Hepatocyte (in vitro differentiated cells): ENCODE data around the gene RO60. TPM values are rescaled to one million over a fixed set of nuclear protein-coding genes. Genes with fewer than 3 reads are reported as not detected.
"Not testable (repeated sequence)": the region's sequence is repeated elsewhere in the genome, so short reads cannot be mapped to it uniquely, and the experiment has no call there.

Experiments used
- DNase-seq: peaks from one replicate; pipeline ENCODE4 v3.0.0-alpha.2; 2016; ENCODE audit warnings: low spot score
- H2AFZ ChIP-seq: fragments of 200-600 bp; sonication (generic); 2 replicates; pipeline ENCODE4 v1.6.0; 2016; ENCODE audit warnings: antibody characterized with exemption, mild to moderate bottlenecking
- H3K27ac ChIP-seq: fragments of 200-600 bp; sonication (generic); 2 replicates; pipeline ENCODE4 v1.5.1; 2016; ENCODE audit warnings: mild to moderate bottlenecking
- H3K27me3 ChIP-seq: fragments of 200-600 bp; sonication (generic); 2 replicates; pipeline ENCODE4 v1.6.1; 2016
- H3K36me3 ChIP-seq: fragments of 200-600 bp; sonication (generic); replicated peaks from 2 replicates; pipeline ENCODE4 v1.5.1; 2016; ENCODE audit warnings: low read depth; ENCODE audit not compliant: insufficient read depth
- H3K4me1 ChIP-seq: fragments of 200-600 bp; sonication (generic); 2 replicates; pipeline ENCODE4 v1.5.1; 2016; ENCODE audit warnings: mild to moderate bottlenecking, moderate library complexity; ENCODE audit not compliant: insufficient read depth
- H3K4me2 ChIP-seq: fragments of 200-600 bp; sonication (generic); 2 replicates; pipeline ENCODE4 v1.6.0; 2016
- H3K4me3 ChIP-seq: fragments of 200-600 bp; sonication (generic); 2 replicates; pipeline ENCODE4 v1.5.1; 2016; ENCODE audit warnings: mild to moderate bottlenecking
- H3K79me2 ChIP-seq: fragments of 200-600 bp; sonication (generic); 2 replicates; pipeline ENCODE4 v1.6.0; 2017; ENCODE audit warnings: mild to moderate bottlenecking
- H3K9me2 ChIP-seq: fragments of 200-600 bp; sonication (generic); replicated peaks from 2 replicates; pipeline ENCODE4 v1.6.0; 2017; ENCODE audit warnings: mild to moderate bottlenecking; ENCODE audit not compliant: insufficient read depth
- H3K9me3 ChIP-seq: fragments of 200-600 bp; sonication (generic); 2 replicates; pipeline ENCODE4 v1.5.1; 2016; ENCODE audit warnings: low read depth, mild to moderate bottlenecking
- H4K20me1 ChIP-seq: fragments of 200-600 bp; sonication (generic); 2 replicates; pipeline ENCODE4 v1.6.0; 2016; ENCODE audit warnings: mild to moderate bottlenecking; ENCODE audit not compliant: insufficient read depth, poor library complexity, severe bottlenecking
- CTCF ChIP-seq: fragments of 200-600 bp; sonication (generic); IDR thresholded peaks from 2 replicates; pipeline ENCODE4 v1.5.1; 2016; ENCODE audit warnings: antibody characterized with exemption, mild to moderate bottlenecking; ENCODE audit not compliant: poor library complexity
- EZH2 ChIP-seq: fragments of 200-600 bp; sonication (generic); IDR thresholded peaks from 2 replicates; pipeline ENCODE4 v1.6.1; 2016; ENCODE audit warnings: antibody characterized with exemption, mild to moderate bottlenecking, borderline replicate concordance
- EZH2phosphoT487 ChIP-seq: fragments of 200-600 bp; sonication (generic); IDR thresholded peaks from one replicate; pipeline ENCODE4 v1.6.1; 2018; ENCODE audit warnings: antibody characterized with exemption, mild to moderate bottlenecking, low read depth, moderate library complexity; ENCODE audit not compliant: unreplicated experiment, severe bottlenecking
- WGBS: methylation state at CpG from one replicate; pipeline ENCODE4 v1.1.6; 2016; ENCODE audit warnings: low lambda C conversion rate; ENCODE audit errors: missing lambda C conversion rate; 5-methylcytosine and 5-hydroxymethylcytosine counted together
- polyA plus RNA-seq: library from polyadenylated mRNA; unstranded; fragments of >200 nt; fragmentation: Nextera tagmentation; extraction: Ambion mirVana; gene quantifications from 2 replicates; pipeline ENCODE4 v1.2.1, GENCODE V29; 2016
- total RNA-seq: library from RNA; depleted of rRNA; stranded (reverse); fragments of >200 nt; gene quantifications from 2 replicates; pipeline ENCODE4 v1.2.3, GENCODE V29; 2014

Gene RO60
- total and polyA plus RNA-seq, 2 experiments from 2014 or later, result 89.1 to 89.2 TPM

- H3K36me3 ChIP-seq, result no peaks in the 10 kb centered on the region
Measured at GRCh38 chr1:193025218-193025617, 34.2 kb upstream of the RO60 start.

GRCh38 chr1:193030280-193030679 is 29.1 kb upstream of the RO60 start:
- no peak overlapping the region for H3K27ac ChIP-seq
- H4K20me1 ChIP-seq, result no peaks in the 10 kb centered on the region
- H3K27me3 ChIP-seq, result no peaks in the 10 kb centered on the region
- H2AFZ ChIP-seq, result no peak overlapping the region
- no peaks in the 10 kb centered on the region for H3K9me3 ChIP-seq
- 68% methylated on average over 1 of the region's 1 CpG for WGBS
- H3K4me3 ChIP-seq, result no peak overlapping the region
- no peak overlapping the region for H3K4me2 ChIP-seq
- no peaks in the 10 kb centered on the region for H3K36me3 ChIP-seq
- H3K9me2 ChIP-seq, result no peaks in the 10 kb centered on the region
- DNase-seq, result no peak
- TF ChIP-seq EZH2, result no peak
- TF ChIP-seq EZH2phosphoT487, result no peak
- no peak for TF ChIP-seq CTCF
- peaks cover 26% of the 10 kb centered on the region for H3K79me2 ChIP-seq
- no peaks in the 10 kb centered on the region for H3K4me1 ChIP-seq

More at GRCh38 chr1:193025218-193025617, 34.2 kb upstream of the RO60 start:
- no peaks in the 10 kb centered on the region for H3K27me3 ChIP-seq
- TF ChIP-seq EZH2 (no peak), EZH2phosphoT487 (no peak), CTCF (no peak)
- no peaks in the 10 kb centered on the region for H3K9me2 ChIP-seq
- no peak overlapping the region for H3K4me2 ChIP-seq
- H3K79me2 ChIP-seq, result no peaks in the 10 kb centered on the region
- no peak overlapping the region for H3K4me3 ChIP-seq
- no peaks in the 10 kb centered on the region for H3K4me1 ChIP-seq
- H4K20me1 ChIP-seq, result no peaks in the 10 kb centered on the region
- DNase-seq, result no peak
- H3K27ac ChIP-seq, result no peak overlapping the region
- no peak overlapping the region for H2AFZ ChIP-seq
- H3K9me3 ChIP-seq, result no peaks in the 10 kb centered on the region

GRCh38 chr1:193031431-193031830 is 28.0 kb upstream of the RO60 start:
- no peak overlapping the region for H3K4me3 ChIP-seq
- no peak overlapping the region for H3K27ac ChIP-seq
- no peaks in the 10 kb centered on the region for H3K9me2 ChIP-seq
- H4K20me1 ChIP-seq, result no peaks in the 10 kb centered on the region
- no peak overlapping the region for H3K4me2 ChIP-seq
- TF ChIP-seq CTCF, result peak; percentile 49
- no peak for TF ChIP-seq EZH2phosphoT487
- DNase-seq, result peak; percentile 8
- peaks cover 33% of the 10 kb centered on the region for H3K79me2 ChIP-seq
- 92% methylated on average over 2 of the region's 2 CpGs for WGBS
- H3K27me3 ChIP-seq, result no peaks in the 10 kb centered on the region
- no peaks in the 10 kb centered on the region for H3K4me1 ChIP-seq
- no peak overlapping the region for H2AFZ ChIP-seq
- no peaks in the 10 kb centered on the region for H3K9me3 ChIP-seq
- H3K36me3 ChIP-seq, result no peaks in the 10 kb centered on the region

- not testable (repeated sequence) for H3K27ac ChIP-seq, H2AFZ ChIP-seq, H3K27me3 ChIP-seq, H3K9me2 ChIP-seq, H4K20me1 ChIP-seq, H3K9me3 ChIP-seq, H3K4me1 ChIP-seq, H3K4me2 ChIP-seq, H3K36me3 ChIP-seq, H3K4me3 ChIP-seq, DNase-seq
- peaks cover 42% of the 10 kb centered on the region for H3K79me2 ChIP-seq
- 96% methylated on average over 9 of the region's 9 CpGs for WGBS
Measured at GRCh38 chr1:193032643-193033427, 26.6 kb upstream of the RO60 start.
